CD4-positive, alpha-beta T cell treated with Interferon gamma for 1 hour (primary cell): ENCODE measurements around the gene CFB.
A peak's percentile ranks its signal among the peaks of the same experiment; 100 is the strongest.
"Not testable (repeated sequence)": the region's sequence is repeated elsewhere in the genome, so short reads cannot be mapped to it uniquely, and the experiment has no call there.

Experiments
- DNase-seq: peaks from one replicate; pipeline ENCODE4 v3.0.0-alpha.2; 2020

CFB gene

DNA sequence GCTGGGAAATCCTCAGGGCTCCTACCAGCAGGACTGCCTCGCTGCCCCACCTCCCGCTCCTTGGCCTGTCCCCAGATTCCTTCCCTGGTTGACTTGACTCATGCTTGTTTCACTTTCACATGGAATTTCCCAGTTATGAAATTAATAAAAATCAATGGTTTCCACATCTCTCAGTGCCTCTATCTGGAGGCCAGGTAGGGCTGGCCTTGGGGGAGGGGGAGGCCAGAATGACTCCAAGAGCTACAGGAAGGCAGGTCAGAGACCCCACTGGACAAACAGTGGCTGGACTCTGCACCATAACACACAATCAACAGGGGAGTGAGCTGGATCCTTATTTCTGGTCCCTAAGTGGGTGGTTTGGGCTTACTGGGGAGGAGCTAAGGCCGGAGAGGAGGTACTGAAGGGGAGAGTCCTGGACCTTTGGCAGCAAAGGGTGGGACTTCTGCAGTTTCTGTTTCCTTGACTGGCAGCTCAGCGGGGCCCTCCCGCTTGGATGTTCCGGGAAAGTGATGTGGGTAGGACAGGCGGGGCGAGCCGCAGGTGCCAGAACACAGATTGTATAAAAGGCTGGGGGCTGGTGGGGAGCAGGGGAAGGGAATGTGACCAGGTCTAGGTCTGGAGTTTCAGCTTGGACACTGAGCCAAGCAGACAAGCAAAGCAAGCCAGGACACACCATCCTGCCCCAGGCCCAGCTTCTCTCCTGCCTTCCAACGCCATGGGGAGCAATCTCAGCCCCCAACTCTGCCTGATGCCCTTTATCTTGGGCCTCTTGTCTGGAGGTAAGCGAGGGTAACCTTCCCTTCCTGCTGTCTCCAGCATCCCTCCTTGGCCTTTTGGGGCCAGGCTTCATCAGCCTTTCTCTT lies at the start of gene CFB:
Gene CFB (plus strand): TSS at position 589 of the 863 bp plus-strand sequence. CDS start 127 bp downstream, at position 716.
- DNase-seq: no peak

GRCh38 chr6:31896493-31896855 lies 49.4 kb upstream of the CFB start:
- DNase-seq: no peak

DNA sequence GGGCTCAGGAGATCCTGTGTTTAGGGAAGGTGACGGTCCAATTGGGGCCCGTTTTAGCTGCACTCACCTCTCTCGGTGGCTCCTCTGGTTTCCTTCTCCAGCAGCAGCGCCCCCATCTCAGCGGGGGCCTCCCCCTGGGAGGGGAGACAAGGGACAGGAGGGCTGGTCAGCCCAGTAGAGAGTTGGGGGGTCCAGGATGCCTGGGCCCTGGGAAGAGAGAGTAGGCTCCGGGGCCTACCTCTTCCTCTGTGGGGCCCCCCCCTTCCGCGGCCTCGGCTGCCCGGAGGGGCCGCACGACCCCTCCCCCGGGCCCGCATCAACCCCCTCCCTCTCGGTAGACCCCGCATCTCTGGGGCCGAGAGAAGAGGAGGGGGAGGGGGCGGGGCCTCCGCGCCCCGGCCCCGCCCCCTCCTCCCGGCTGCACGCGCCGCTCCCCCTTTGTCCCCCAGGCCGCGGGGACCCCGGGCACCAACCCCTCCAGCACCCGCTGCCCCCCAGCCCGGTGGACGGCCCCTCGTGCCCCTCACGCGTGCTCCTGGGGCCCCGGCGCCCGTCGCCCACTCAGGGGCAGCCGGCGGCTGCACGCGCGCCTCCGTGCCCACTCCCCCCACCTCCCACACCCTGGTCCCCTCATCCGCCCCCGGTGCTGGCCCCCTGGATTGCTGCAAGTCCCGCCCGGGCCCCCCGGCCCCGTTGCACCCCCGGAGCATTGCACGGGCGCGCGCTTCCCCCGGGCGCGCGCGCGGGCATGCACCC lies 48.9 kb upstream of the CFB start:
- DNase-seq: no peak

- peak; percentile 82 for DNase-seq
Observed at GRCh38 chr6:31897612-31898382, 48.1 kb upstream of the CFB start, which contains the start of gene EHMT2. TSS of gene EHMT2 (minus strand) at chr6:31897698. CDS start at chr6:31897677, 21 bp downstream.

- DNase-seq: peak; percentile 37
Observed at GRCh38 chr6:31898383-31899011, 47.4 kb upstream of the CFB start.

- DNase-seq: no peak
Observed at GRCh38 chr6:31899215-31899614, 46.7 kb upstream of the CFB start.

- DNase-seq: no peak
Observed at GRCh38 chr6:31899882-31900722, 45.8 kb upstream of the CFB start.

- DNase-seq: no peak
Observed at GRCh38 chr6:31900917-31901414, 44.9 kb upstream of the CFB start.

DNA sequence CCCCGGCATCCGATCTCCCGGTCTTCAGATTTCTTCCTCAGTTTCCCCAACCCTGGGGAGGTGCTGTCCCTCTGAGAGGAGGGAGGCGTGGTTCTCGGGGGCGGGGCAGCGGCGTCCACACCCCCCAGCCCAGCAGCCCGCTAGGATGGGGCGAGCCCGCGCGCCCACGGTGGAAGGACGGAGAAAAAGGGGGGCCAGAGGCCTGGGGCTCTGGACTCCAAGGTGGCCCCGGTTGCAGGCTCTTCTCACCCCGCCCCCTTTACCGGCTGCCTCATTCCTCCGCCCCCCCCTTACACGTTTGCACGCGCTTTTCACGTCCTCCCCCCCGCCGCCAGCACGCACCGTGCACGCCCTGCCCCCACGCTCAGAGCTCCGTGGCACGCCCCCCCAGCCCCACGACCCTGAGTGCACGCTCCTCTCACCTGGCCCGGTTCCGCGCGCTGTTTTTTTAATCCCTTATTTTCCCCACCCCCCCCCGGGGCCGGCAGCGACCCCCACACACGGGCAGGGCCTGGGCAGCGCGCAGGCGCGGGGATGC lies 44.4 kb upstream of the CFB start:
- peak; percentile 64 for DNase-seq

GRCh38 chr6:31901953-31902643 lies 43.8 kb upstream of the CFB start, which contains the start of gene ZBTB12:
TSS of gene ZBTB12 (minus strand) at chr6:31902086. CDS start at chr6:31901305, 781 bp downstream.
- DNase-seq: peak; percentile 90

GRCh38 chr6:31903957-31904356 lies 41.9 kb upstream of the CFB start:
- DNase-seq: no peak

GRCh38 chr6:31905041-31905440 lies 40.9 kb upstream of the CFB start:
- no peak for DNase-seq

DNA sequence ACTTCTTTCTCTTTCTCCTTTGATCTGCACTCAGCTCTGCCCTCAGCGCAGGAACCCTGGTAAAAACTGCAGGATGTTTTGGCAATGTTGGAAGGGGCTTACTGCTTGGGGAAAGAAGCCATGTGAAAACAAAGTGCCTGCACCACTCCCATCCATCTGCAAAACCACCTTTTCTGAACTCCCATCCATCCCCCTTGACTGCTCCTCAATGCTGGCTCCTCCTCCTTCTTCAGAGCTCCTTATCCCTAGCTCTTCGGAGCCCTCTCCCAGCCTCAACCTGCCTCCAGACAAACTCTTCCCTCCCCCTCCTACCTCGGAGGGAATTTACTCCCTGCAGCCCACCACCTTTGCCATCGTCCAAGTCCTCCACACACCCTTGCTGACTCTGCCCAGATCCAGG lies 39.8 kb upstream of the CFB start:
- no peak for DNase-seq

DNA sequence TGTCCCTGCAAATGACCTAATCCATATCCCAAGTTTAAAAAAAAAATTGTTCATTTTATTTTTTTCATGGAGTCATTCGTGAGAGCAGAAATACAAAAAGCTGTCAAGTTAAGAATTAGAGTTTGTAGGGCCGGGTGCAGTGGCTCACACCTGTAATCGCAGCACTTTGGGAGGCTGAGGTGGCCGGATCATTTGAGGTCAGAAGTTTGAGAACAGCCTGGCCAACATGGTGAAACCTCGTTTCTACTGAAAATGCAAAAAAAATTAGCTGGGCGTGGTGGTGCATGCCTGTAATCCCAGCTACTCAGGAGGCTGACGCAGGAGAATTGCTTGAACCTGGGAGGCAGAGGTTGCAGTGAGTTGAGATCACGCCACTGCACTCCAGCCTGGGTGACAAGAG lies 39.2 kb upstream of the CFB start:
- DNase-seq: not testable (repeated sequence)

DNA sequence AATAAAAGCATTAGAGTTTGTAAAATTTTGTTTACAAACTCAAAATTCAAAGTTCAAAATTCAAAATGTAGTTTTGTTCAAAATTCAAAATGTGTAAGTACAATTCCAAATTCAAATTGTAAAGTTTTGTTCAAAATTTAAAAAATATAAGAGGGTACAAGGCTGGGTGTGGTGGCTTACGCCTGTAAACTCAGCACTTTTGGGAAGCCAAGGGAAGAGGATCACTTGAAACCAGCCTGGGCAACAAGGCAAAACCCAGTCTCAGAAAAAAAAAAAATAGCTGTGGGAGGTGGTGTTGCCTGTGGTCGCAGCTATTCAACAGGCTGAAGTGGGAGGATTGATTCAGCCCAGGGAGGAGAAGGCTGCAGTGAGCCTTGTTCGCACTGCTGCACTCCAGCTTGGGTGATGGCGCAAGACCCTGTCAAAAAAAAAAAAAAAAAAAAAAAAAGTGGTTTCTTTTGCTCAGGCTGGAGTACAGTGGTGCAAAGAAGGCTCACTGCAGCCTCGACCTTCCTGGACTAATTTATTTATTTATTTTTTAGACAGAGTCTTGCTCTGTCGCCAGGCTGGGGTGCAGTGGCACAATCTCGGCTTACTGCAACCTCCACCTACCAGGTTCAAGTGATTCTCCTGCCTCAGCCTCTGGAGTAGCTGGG lies 38.6 kb upstream of the CFB start:
- no peak for DNase-seq

- not testable (repeated sequence) for DNase-seq
Observed at GRCh38 chr6:31908255-31908654, 37.6 kb upstream of the CFB start.

GRCh38 chr6:31908791-31909190 lies 37.1 kb upstream of the CFB start:
- no peak for DNase-seq

DNA sequence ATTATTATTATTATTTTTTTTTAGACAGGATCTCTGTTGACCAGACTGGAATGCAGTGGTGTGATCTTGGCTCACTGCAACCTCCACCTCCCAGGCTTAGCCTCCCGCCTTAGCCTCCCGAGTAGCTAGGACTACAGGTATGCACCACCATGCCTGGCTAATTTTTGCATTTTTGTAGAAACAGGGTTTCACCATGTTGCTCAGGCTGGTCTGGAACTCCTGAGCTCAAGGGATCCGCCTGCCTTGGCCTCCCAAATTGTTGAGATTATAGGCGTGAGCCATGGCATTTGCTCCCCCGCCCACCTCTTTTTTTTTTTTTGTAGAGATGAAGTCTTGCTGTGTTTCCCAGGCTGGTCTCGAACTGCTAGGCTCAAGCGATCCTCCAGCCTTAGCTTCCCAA lies 36.6 kb upstream of the CFB start:
- not testable (repeated sequence) for DNase-seq

DNA sequence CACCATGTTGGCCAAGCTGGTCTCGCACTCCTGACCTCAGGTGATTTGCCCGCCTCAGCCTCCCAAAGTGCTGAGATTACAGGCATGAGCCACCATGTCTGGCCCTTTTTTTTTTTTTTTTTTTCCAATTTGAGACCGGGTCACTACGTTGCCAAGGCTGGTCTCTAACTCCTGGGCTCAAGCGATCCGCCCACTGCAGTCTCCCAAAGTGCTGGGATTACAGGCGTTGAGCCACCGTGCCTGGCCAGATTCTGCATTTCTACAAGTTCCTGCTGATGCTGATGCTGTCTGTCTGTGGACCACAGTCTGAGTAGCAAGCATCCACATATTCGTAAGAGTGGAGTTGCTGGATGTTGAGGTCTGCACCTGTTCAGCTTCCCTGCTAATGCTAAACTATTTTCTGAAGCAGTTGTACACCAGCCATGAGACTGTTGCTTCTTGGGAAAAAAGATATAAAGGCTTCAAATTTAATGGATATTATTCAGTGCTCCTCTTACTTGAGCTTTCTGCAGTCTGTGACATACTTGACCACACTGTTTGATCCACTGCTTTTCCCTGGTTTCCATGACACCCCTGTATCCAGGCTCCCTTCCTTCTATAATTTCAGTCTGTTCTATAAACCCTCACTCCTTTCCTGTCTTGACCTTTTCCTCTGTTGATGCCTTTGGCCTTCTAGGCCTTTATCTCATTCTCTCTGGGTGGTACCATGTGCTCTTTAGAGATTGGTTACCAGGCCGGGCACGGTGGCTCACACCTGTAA lies 33.9 kb upstream of the CFB start:
- DNase-seq: no peak
